Activated T-cell treated with anti-CD3 and anti-CD28 coated beads, Interleukin-2, amount 50 U/mL, for 72 hours (primary cell): ENCODE results near the gene MATR3. TPM values are rescaled to one million over a fixed set of nuclear protein-coding genes. Genes with fewer than 3 reads are reported as not detected.

Experiments used
- ATAC-seq, 2 donors: fragments of 150-1000 bp; cut with Tn5 transposase; replicated peaks in 1 of 2; 2 replicates each; pipeline ENCODE4 v1.10.0; 2021; ENCODE audit warnings: moderate library complexity in 2 of 2, mild to moderate bottlenecking in 1 of 2
- DNase-seq, 2 donors: peaks; one replicate each; pipeline ENCODE4 v3.0.0; 2021 to 2022; ENCODE audit warnings: mixed read lengths in 1 of 2
- H3K27ac Mint-ChIP-seq: one replicate; pipeline ENCODE4 v1.8.0; 2022; ENCODE audit warnings: mild to moderate bottlenecking, moderate library complexity, mixed read lengths
- H3K27me3 Mint-ChIP-seq: one replicate; pipeline ENCODE4 v1.8.0; 2022; ENCODE audit warnings: low read depth, mixed read lengths
- H3K36me3 Mint-ChIP-seq, 2 donors: one replicate each; pipeline ENCODE4 v1.8.0; 2022; ENCODE audit warnings: mixed read lengths in 2 of 2, mild to moderate bottlenecking in 1 of 2; ENCODE audit not compliant: insufficient read depth in 2 of 2
- H3K4me1 Mint-ChIP-seq: one replicate; pipeline ENCODE4 v1.8.0; 2022; ENCODE audit warnings: low read depth, mixed read lengths
- H3K4me3 Mint-ChIP-seq, 2 donors: one replicate each; pipeline ENCODE4 v1.8.0; 2022; ENCODE audit warnings: mild to moderate bottlenecking in 2 of 2, mixed read lengths in 2 of 2, moderate library complexity in 2 of 2
- H3K9me3 Mint-ChIP-seq, 2 donors: one replicate each; pipeline ENCODE4 v1.8.0; 2022; ENCODE audit warnings: mixed read lengths in 2 of 2
- total RNA-seq, 2 donors: library from RNA; stranded (reverse); gene quantifications; one replicate each; pipeline ENCODE4 v1.2.3, GENCODE V29; 2022

Gene MATR3
- total RNA-seq, 2 donors from 2014 or later, result 124 to 164 TPM

- no peaks in the 10 kb centered on the region for H3K9me3 Mint-ChIP-seq
- H3K4me3 Mint-ChIP-seq, result peak overlapping the region; percentile 72 to 95
- ATAC-seq (no peak), DNase-seq (no peak)
- no peaks in the 10 kb centered on the region for H3K27me3 Mint-ChIP-seq
- peaks cover 8 to 21% of the 10 kb centered on the region in 2 donors for H3K36me3 Mint-ChIP-seq
- peak overlapping the region; percentile 93 for H3K27ac Mint-ChIP-seq
- peaks cover 87% of the 10 kb centered on the region for H3K4me1 Mint-ChIP-seq
These were observed 16.4 kb upstream of the MATR3 start for GRCh38 chr5:139277171-139277570.

GRCh38 chr5:139278540-139279274 lies 14.8 kb upstream of the MATR3 start:
- Mint-ChIP-seq H3K4me3 (peak overlapping the region in 1 of 2 donors; percentile 42), H3K27me3 (no peaks in the 10 kb centered on the region), H3K9me3 (no peaks in the 10 kb centered on the region), H3K36me3 (peaks cover 10 to 32% of the 10 kb centered on the region in 2 donors), H3K4me1 (peaks cover 80% of the 10 kb centered on the region), H3K27ac (peak overlapping the region; percentile 47)
- DNase-seq (no peak), ATAC-seq (no peak)

- H3K27ac Mint-ChIP-seq, result no peak overlapping the region
- ATAC-seq (no peak), DNase-seq (no peak)
- H3K4me3 Mint-ChIP-seq, result no peak overlapping the region
- H3K36me3 Mint-ChIP-seq, result peaks cover 9 to 41% of the 10 kb centered on the region in 2 donors
- no peaks in the 10 kb centered on the region for H3K9me3 Mint-ChIP-seq
- peaks cover 50% of the 10 kb centered on the region for H3K4me1 Mint-ChIP-seq
- no peaks in the 10 kb centered on the region for H3K27me3 Mint-ChIP-seq
These were observed 11.4 kb upstream of the MATR3 start for GRCh38 chr5:139282197-139282557.

GRCh38 chr5:139283252-139284166 lies 10.0 kb upstream of the MATR3 start:
- no peak for DNase-seq
- Mint-ChIP-seq H3K27ac (no peak overlapping the region), H3K27me3 (no peaks in the 10 kb centered on the region), H3K9me3 (no peaks in the 10 kb centered on the region), H3K36me3 (peaks cover 7 to 42% of the 10 kb centered on the region in 2 donors), H3K4me3 (no peak overlapping the region), H3K4me1 (peaks cover 37% of the 10 kb centered on the region)
- ATAC-seq, result no peak

- Mint-ChIP-seq H3K27ac (no peak overlapping the region), H3K27me3 (no peaks in the 10 kb centered on the region), H3K36me3 (peaks cover 7 to 40% of the 10 kb centered on the region in 2 donors), H3K4me1 (peaks cover 32% of the 10 kb centered on the region), H3K4me3 (no peak overlapping the region), H3K9me3 (no peaks in the 10 kb centered on the region)
- ATAC-seq (no peak), DNase-seq (no peak)
These were observed 9.2 kb upstream of the MATR3 start for GRCh38 chr5:139284295-139284694.

- no peaks in the 10 kb centered on the region for H3K27me3 Mint-ChIP-seq
- H3K36me3 Mint-ChIP-seq, result peaks cover 5 to 35% of the 10 kb centered on the region in 2 donors
- peaks cover 17% of the 10 kb centered on the region for H3K4me1 Mint-ChIP-seq
- peak overlapping the region; percentile 64 for H3K27ac Mint-ChIP-seq
- DNase-seq (no peak), ATAC-seq (no peak)
- H3K4me3 Mint-ChIP-seq, result no peak overlapping the region
- no peaks in the 10 kb centered on the region for H3K9me3 Mint-ChIP-seq
These were observed 7.7 kb upstream of the MATR3 start for GRCh38 chr5:139285651-139286392.

GRCh38 chr5:139287890-139288635 lies 5.5 kb upstream of the MATR3 start:
- Mint-ChIP-seq H3K4me3 (no peak overlapping the region), H3K9me3 (no peaks in the 10 kb centered on the region), H3K27ac (no peak overlapping the region), H3K27me3 (no peaks in the 10 kb centered on the region), H3K4me1 (peaks cover 6% of the 10 kb centered on the region), H3K36me3 (peaks cover 5 to 21% of the 10 kb centered on the region in 2 donors)
- no peak for DNase-seq
- ATAC-seq, result peak; percentile 47 to 55

GRCh38 chr5:139291051-139291450 lies 2.5 kb upstream of the MATR3 start:
- H3K9me3 Mint-ChIP-seq, result no peaks in the 10 kb centered on the region
- ATAC-seq, result no peak
- peaks cover 10 to 18% of the 10 kb centered on the region in 2 donors for H3K36me3 Mint-ChIP-seq
- no peak overlapping the region for H3K4me3 Mint-ChIP-seq
- no peak overlapping the region for H3K27ac Mint-ChIP-seq
- no peaks in the 10 kb centered on the region for H3K27me3 Mint-ChIP-seq
- DNase-seq, result no peak
- H3K4me1 Mint-ChIP-seq, result peaks cover 17% of the 10 kb centered on the region

- H3K4me1 Mint-ChIP-seq, result peaks cover 38% of the 10 kb centered on the region
- DNase-seq (no peak), ATAC-seq (peak in 1 of 2 donors; percentile 14)
- no peaks in the 10 kb centered on the region for H3K9me3 Mint-ChIP-seq
- no peaks in the 10 kb centered on the region for H3K27me3 Mint-ChIP-seq
- H3K4me3 Mint-ChIP-seq, result peak overlapping the region; percentile 96 to 98
- peaks cover 10 to 23% of the 10 kb centered on the region in 2 donors for H3K36me3 Mint-ChIP-seq
- H3K27ac Mint-ChIP-seq, result peak overlapping the region; percentile 97
These were observed 386 bp upstream of the MATR3 start for GRCh38 chr5:139293202-139293506.

GRCh38 chr5:139294374-139295165 lies 1.0 kb downstream of the MATR3 start:
- peaks cover 10 to 23% of the 10 kb centered on the region in 2 donors for H3K36me3 Mint-ChIP-seq
- peaks cover 52% of the 10 kb centered on the region for H3K4me1 Mint-ChIP-seq
- ATAC-seq, result peak; percentile 5 to 12
- no peaks in the 10 kb centered on the region for H3K9me3 Mint-ChIP-seq
- H3K4me3 Mint-ChIP-seq, result peak overlapping the region; percentile 96 to 98
- no peaks in the 10 kb centered on the region for H3K27me3 Mint-ChIP-seq
- peak overlapping the region; percentile 97 for H3K27ac Mint-ChIP-seq
- peak; percentile 66 to 67 for DNase-seq

GRCh38 chr5:139295346-139296057 lies 2.0 kb downstream of the MATR3 start:
- H3K4me1 Mint-ChIP-seq, result peaks cover 61% of the 10 kb centered on the region

More at GRCh38 chr5:139295346-139296057, 2.0 kb downstream of the MATR3 start:
- Mint-ChIP-seq H3K27ac (peak overlapping the region; percentile 97), H3K9me3 (no peaks in the 10 kb centered on the region), H3K36me3 (peaks cover 11 to 21% of the 10 kb centered on the region in 2 donors), H3K27me3 (no peaks in the 10 kb centered on the region), H3K4me3 (peak overlapping the region; percentile 96 to 98)
- ATAC-seq (no peak), DNase-seq (no peak)
